HepG2 (cell line): ENCODE measurements around the gene NRG4. TPM values are rescaled to one million over a fixed set of nuclear protein-coding genes. Genes with fewer than 3 reads are reported as not detected.

Experiments used
- ATAC-seq: fragments of 200-7000 bp; cut with Tn5 transposase; 3 replicates; pipeline ENCODE4 v1.9.1; 2020; ENCODE audit warnings: mild to moderate bottlenecking, moderate library complexity
- BruUV-seq: library from RNA; stranded (reverse); fragments of 400-500 nt; replicated peaks from 2 replicates; lab custom pipeline; 2021; lab: Mats Ljungman, UMichigan
- CTCF ChIA-PET: fragments of 300-600 bp; formaldehyde crosslinking; extraction: SDS; loops from one replicate; lab custom pipeline; 2021; ENCODE audit warnings: low total read pairs, inconsistent platforms, low intra/inter-chr PET ratio; lab: Yijun Ruan, JAX
- POLR2A ChIA-PET: fragments of 350-600 bp; sonication (Branson Sonifier 250); formaldehyde crosslinking; loops from one replicate; lab custom pipeline; 2020; ENCODE audit warnings: antibody characterized with exemption, inconsistent platforms; lab: Yijun Ruan, JAX
- DNase-seq: peaks from one replicate; pipeline ENCODE4 v3.0.0-alpha.2; 2015; ENCODE audit warnings: low spot score
- FAIRE-seq: peaks from 3 replicates; lab custom pipeline; 2011; peaks lifted over from hg19 to GRCh38; lab: Jason Lieb, UNC
- H2AFZ ChIP-seq: one replicate; pipeline ENCODE4 v1.6.1; 2011; ENCODE audit warnings: low read length, inconsistent platforms
- H3K27ac ChIP-seq: fragments of 300-600 bp; 3 replicates; pipeline ENCODE4 v1.8.0; 2011; ENCODE audit warnings: mixed run types, mild to moderate bottlenecking, mixed read lengths, low read length, inconsistent platforms; ENCODE audit not compliant: insufficient read depth; ENCODE audit errors: extremely low read length
- H3K27me3 ChIP-seq, 2 experiments: fragments of 200-600 bp in 1 of 2; 2 replicates in 1 of 2; 3 replicates in 1 of 2; pipeline versions ENCODE4 v1.6.0 to v1.8.0; 2011; ENCODE audit warnings: low read length in 2 of 2, mild to moderate bottlenecking in 2 of 2, moderate library complexity in 2 of 2, inconsistent platforms in 1 of 2; ENCODE audit not compliant: insufficient read depth in 2 of 2, control insufficient read depth in 1 of 2
- H3K36me3 ChIP-seq, 2 experiments: fragments of 200-600 bp in 1 of 2; replicated peaks in 1 of 2; 2 replicates in 1 of 2; 3 replicates in 1 of 2; pipeline versions ENCODE4 v1.5.1 to v1.8.0; 2011; ENCODE audit warnings: low read length in 2 of 2, inconsistent platforms in 1 of 2; ENCODE audit not compliant: insufficient read depth in 2 of 2, control insufficient read depth in 1 of 2
- H3K4me1 ChIP-seq: 2 replicates; pipeline ENCODE4 v1.5.1; 2012; ENCODE audit warnings: low read length, inconsistent platforms; ENCODE audit not compliant: insufficient read depth
- H3K4me2 ChIP-seq: 2 replicates; pipeline ENCODE4 v1.6.0; 2011; ENCODE audit warnings: low read depth, low read length, inconsistent platforms
- H3K4me3 ChIP-seq, 3 experiments: fragments of 200-600 bp in 1 of 3; sonication (generic), shearing (Covaris generic) in 1 of 3; replicated peaks in 1 of 3; 2 replicates each; pipeline ENCODE4 v1.5.1; 2011 to 2016; ENCODE audit warnings: low read length in 3 of 3, inconsistent platforms in 2 of 3, low read depth in 2 of 3, mild to moderate bottlenecking in 2 of 3, control low read depth in 1 of 3, mixed read lengths in 1 of 3; ENCODE audit not compliant: insufficient read depth in 1 of 3
- H3K79me2 ChIP-seq: one replicate; pipeline ENCODE4 v1.6.1; 2011; ENCODE audit warnings: low read length, inconsistent platforms; ENCODE audit not compliant: insufficient read depth
- H3K9ac ChIP-seq: 2 replicates; pipeline ENCODE4 v1.6.0; 2011; ENCODE audit warnings: mild to moderate bottlenecking, low read depth, low read length, inconsistent platforms; ENCODE audit not compliant: insufficient read depth
- H3K9me3 ChIP-seq: 2 replicates; pipeline ENCODE4 v1.5.1; 2012; ENCODE audit warnings: mild to moderate bottlenecking, low read length
- H4K20me1 ChIP-seq: 2 replicates; pipeline ENCODE4 v1.6.0; 2011; ENCODE audit warnings: inconsistent platforms, mild to moderate bottlenecking, low read length, moderate library complexity; ENCODE audit not compliant: insufficient read depth
- ADNP ChIP-seq: sonication (generic); formaldehyde crosslinking; IDR thresholded peaks from 2 replicates; pipeline ENCODE4 v1.4.0; 2020; ENCODE audit warnings: missing genetic modification reagents
- CEBPB ChIP-seq: IDR thresholded peaks from 2 replicates; pipeline ENCODE4 v1.6.1; 2011; ENCODE audit warnings: low read depth, low read length, improper control_type of control experiment, borderline replicate concordance
- GLI4 ChIP-seq: sonication (generic); formaldehyde crosslinking; IDR thresholded peaks from 2 replicates; pipeline ENCODE4 v1.5.1; 2020; ENCODE audit warnings: missing genetic modification reagents, mild to moderate bottlenecking, moderate library complexity, borderline replicate concordance
- HIC2 ChIP-seq: sonication (generic); formaldehyde crosslinking; IDR thresholded peaks from 2 replicates; pipeline ENCODE4 v1.9.0; 2022; ENCODE audit warnings: low read depth, missing genetic modification reagents
- SNRNP70 ChIP-seq: fragments of 200-400 bp; formaldehyde crosslinking; IDR thresholded peaks from 2 replicates; pipeline ENCODE4 v1.6.1; 2017; ENCODE audit warnings: mild to moderate bottlenecking, low read depth, low read length, moderate library complexity
- STAG1 ChIP-seq: sonication (generic); formaldehyde crosslinking; IDR thresholded peaks from 2 replicates; pipeline ENCODE4 v1.4.0; 2020; ENCODE audit warnings: missing genetic modification reagents
- TERF1 ChIP-seq: sonication (generic); formaldehyde crosslinking; IDR thresholded peaks from 2 replicates; pipeline ENCODE4 v1.8.0; 2022; ENCODE audit warnings: mild to moderate bottlenecking, missing genetic modification reagents, moderate library complexity
- ZNF18 ChIP-seq: sonication (generic); formaldehyde crosslinking; IDR thresholded peaks from 2 replicates; pipeline ENCODE4 v1.8.0; 2022; ENCODE audit warnings: mild to moderate bottlenecking, missing genetic modification reagents; ENCODE audit not compliant: insufficient replicate concordance
- ZSCAN22 ChIP-seq: sonication (generic); formaldehyde crosslinking; IDR thresholded peaks from 2 replicates; pipeline ENCODE4 v1.4.0; 2020; ENCODE audit warnings: mild to moderate bottlenecking, missing genetic modification reagents
- WGBS: methylation state at CpG from one replicate; pipeline ENCODE4 v1.1.6; 2017; ENCODE audit warnings: low lambda C conversion rate; 5-methylcytosine and 5-hydroxymethylcytosine counted together
- in situ Hi-C: cut with HindIII; loops from 2 replicates; pipeline ENCODE4 v1.10.0; 2017; ENCODE audit warnings: low pct_unique_long_range_greater_than_20kb; ENCODE audit not compliant: extremely low pct_ligation_motif_present
- intact Hi-C: fragments of 100-400 bp; cut with micrococcal nuclease; formaldehyde crosslinking; loops from one replicate; pipeline ENCODE4 v1.10.0; 2022; ENCODE audit not compliant: unreplicated experiment
- polyA plus RNA-seq, 8 experiments: library from polyadenylated mRNA; depleted of rRNA in 3 of 8; stranded (reverse) in 7 of 8; unstranded in 1 of 8; fragments of >200 nt; fragmentation: Illumina TruSeq in 4 of 8; extraction: Trizol in 4 of 8; gene quantifications; 2 replicates each; pipeline versions ENCODE4 v1.2.1 to v1.2.3, GENCODE V29; 2011 to 2016; ENCODE audit warnings: low read depth in 4 of 8, missing spikeins in 1 of 8, mixed read lengths in 1 of 8; ENCODE audit not compliant: insufficient read depth in 1 of 8
- total RNA-seq, 5 experiments: library from RNA; depleted of rRNA; stranded (reverse); fragments of >200 nt; fragmentation: Illumina TruSeq; extraction: Trizol; gene quantifications; 2 replicates each; pipeline ENCODE4 v1.2.3, GENCODE V29; 2016; ENCODE audit warnings: low read depth in 1 of 5

NRG4 gene
- total and polyA plus RNA-seq, 2 of the 13 experiments (the other 11 are each of a cell fraction or from before 2014, with no cell fraction given), result 0.01 TPM; not detected in 1

- WGBS, result 74% methylated on average over 4 of the region's 4 CpGs
- H3K4me3 ChIP-seq, result no peak overlapping the region
- no peak overlapping the region for H3K9ac ChIP-seq
- BruUV-seq, result no TSS peak
- in situ Hi-C loops, result no loop called here
- DNase-seq (no peak), ATAC-seq (no peak), FAIRE-seq (no peak)
- H3K36me3 ChIP-seq, result no peaks in the 10 kb centered on the region
- TF ChIP-seq SNRNP70 (no peak), GLI4 (CRISPR knock-in tag) (no peak), CEBPB (no peak), ZNF18 (no peak), HIC2 (CRISPR knock-in tag) (no peak), STAG1 (CRISPR knock-in tag) (no peak), TERF1 (no peak), ZSCAN22 (CRISPR knock-in tag) (no peak), ADNP (no peak)
- no peaks in the 10 kb centered on the region for H3K27me3 ChIP-seq
- H3K9me3 ChIP-seq, result no peaks in the 10 kb centered on the region
- no peak overlapping the region for H2AFZ ChIP-seq
- H3K4me2 ChIP-seq, result no peak overlapping the region
- H4K20me1 ChIP-seq, result no peaks in the 10 kb centered on the region
- intact Hi-C loops, result no loop called here
- H3K4me1 ChIP-seq, result no peaks in the 10 kb centered on the region; the same call in 1 of the 2 replicates
- POLR2A ChIA-PET, result no interaction called here
- H3K79me2 ChIP-seq, result no peaks in the 10 kb centered on the region
- H3K27ac ChIP-seq, result no peak overlapping the region
- CTCF ChIA-PET, result no interaction called here
Observed at GRCh38 chr15:75945953-75946352, 66.3 kb downstream of the NRG4 start.
